ENCODE measurements around the gene RAI1. TPM values are rescaled to one million over a fixed set of nuclear protein-coding genes. Genes with fewer than 3 reads are reported as not detected.

RAI1 gene
- polyA plus RNA-seq, 4 donors: 19.4 to 41.6 (median 24.3) TPM

DNA sequence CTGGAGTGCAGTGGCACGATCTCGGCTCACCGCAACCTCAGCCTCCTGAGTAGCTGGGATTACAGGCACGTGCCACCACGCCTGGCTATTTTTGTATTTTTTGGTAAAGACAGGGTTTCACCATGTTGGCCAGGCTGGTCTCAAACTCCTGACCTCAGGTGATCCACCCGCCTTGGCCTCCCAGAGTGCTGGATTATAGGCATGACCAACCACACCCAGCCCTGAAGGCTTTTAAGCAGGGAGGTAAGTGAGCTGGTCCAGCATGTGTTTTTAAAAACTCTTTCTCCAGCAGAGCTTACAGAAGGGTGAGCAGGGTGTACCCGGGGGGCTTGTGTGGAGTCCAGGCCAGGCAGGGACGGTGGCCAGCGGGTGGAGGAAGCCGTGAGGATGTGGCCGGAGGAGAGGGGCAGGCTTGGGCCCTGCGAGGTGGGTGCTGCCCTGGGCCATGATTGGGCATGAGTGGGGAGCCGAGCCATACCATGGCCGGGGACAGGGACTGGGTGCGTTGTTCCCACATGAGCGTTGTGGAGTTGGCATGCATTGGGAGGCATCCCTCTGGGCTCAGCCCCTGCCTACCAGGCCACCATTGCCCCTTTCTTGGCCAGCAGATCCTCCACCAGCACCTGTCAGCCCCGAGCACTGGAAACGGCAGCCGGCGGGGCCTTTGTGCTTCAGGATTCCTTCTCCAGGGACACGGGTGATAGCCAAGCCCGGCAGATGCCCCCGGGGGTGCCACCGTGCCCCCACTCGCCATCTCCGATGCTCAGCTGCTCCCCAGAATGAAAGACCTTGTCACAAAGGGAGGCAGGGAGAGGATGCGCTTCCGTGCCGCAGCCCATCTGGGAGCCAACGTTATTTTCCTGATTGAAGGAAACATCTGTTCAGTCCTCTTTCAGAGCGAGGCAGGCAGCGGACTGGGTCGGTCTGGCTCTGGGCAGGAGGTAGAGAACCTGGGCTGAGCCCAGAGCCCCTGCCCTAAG is 64.5 kb downstream of the RAI1 start:
- DNase-seq (ENCODE audit: low read depth in 4 of 4, low spot score in 3 of 4): no peak

- no peak for DNase-seq (ENCODE audit: low read depth in 4 of 4, low spot score in 3 of 4)
Observed at GRCh38 chr17:17748179-17748578, 66.9 kb downstream of the RAI1 start.

DNA sequence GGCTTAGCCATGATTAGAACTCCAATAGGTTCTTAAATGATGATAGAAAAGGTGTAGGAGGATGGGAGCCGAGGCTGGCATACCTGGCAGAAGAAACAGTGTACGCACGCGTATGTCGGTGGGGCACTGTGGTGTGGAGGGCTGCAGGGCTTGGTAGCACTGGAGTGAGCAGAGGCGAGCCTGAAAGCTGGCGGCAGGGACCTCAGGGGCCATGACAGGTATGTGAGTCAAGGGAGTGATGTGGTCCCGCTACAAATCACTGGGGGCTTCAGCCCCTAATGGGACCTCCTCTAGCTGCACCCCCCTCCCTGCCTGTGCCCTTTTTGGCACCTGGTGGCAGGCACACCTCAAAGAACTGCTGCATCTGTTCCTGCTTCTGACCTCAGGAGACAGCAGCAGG is 67.3 kb downstream of the RAI1 start:
- DNase-seq (ENCODE audit: low read depth in 4 of 4, low spot score in 3 of 4): no peak

DNA sequence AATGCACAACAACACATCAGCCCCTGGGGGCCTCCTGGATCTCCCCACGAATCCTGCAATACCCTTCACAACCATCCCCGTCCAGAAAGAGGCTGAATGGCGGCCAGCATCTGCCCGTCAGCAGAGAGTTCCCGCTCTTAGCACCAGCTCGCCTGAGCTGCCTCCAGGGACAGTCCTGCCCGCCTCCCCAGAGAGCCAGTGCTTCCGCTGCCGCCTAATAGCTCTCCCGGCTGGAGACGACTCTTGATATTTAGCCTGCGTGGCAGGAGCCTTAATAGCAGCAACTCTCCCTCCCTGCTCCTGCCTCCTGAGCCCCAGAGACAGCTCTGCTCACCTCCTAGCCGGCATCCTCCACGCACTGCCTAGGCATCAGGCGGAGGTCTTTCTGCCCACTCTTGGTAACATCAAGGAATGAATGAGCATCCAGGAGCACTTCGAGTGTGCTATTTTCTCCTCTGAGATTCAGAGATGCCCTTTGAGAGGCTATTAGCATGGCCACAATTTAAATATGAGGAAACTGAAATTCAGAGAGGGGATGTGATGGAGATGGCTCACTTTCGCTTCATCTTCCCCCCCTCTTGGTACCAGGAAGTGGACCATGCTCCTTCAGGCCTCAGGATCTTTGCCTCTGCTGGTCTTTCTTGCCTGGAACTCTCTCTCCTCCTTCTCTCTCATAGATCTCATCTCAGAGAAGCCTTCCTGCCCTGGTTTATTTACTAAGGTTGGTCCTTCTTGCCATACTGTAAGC is 67.9 kb downstream of the RAI1 start:
- DNase-seq (ENCODE audit: low read depth in 4 of 4, low spot score in 3 of 4): no peak

DNA sequence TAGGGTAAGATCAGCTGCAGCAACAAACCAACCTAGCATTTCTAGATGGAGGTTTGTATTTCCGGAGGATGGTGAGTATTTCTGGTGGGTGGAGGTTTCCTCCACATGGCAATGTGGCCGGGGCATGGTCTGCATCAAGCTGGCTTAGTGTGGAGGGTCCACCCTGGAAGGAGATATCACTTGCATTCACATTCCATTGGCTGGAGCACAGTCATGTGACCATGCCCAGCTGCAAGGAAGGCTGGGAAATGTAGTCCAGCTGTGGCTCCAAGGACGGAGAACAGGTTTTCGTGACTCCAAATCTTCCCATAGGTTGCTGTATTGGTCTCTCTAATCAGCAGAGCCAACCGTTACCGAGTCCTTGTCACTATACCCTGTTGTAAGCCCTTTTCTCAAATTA is 68.7 kb downstream of the RAI1 start:
- DNase-seq (ENCODE audit: low read depth in 4 of 4, low spot score in 3 of 4): no peak

DNA sequence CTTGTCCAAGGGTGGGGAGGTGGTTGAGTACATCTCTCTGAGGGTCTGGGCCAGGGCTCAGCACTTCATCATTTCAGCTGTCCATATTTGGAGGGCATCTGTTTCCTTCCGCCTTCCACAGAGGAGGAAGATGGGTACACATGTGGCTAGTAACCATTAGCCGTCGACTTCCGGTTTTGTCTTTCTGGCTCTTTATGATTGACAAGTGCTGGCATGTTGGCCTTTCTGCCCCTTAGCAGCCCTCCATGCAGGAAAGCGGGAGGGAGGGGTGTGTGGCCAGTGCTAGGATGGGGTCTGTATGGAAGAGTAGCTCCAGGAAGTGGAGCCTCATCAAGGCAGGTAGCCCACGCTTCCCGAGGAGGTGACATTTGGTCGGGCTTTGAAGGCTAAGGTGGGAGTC is 69.6 kb downstream of the RAI1 start:
- DNase-seq (ENCODE audit: low read depth in 4 of 4, low spot score in 3 of 4): no peak

DNA sequence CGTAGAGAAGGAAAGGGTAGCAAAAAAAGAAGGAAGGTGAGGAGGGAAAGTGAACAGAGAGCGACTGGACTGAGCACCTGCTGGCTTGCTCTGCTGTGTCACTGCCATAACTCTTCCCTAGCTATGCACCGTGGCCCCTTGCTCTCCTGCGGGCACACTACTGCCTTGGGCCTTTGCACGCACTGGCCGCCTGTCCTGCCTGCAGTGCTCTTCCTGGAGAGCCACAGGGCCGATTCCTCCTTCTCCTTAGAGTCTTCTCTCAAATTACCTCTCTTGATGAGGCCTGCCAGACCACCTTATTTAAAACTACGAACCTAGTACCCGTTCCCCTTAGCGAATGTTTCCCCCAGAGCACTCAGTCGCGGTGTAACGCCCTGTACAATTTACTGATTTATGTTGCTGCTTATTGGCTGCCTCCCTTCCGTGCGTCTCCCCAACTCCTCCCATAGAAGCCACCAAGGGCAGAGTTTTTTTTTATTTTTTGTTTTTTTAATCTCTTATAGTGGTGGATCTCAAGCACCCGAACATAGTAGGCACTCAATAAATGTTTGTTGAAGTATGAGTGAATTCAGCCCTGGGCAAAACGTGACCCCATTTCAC is 70.3 kb downstream of the RAI1 start:
- no peak for DNase-seq (ENCODE audit: low read depth in 4 of 4, low spot score in 3 of 4)

- peak; percentile 70 to 89 (median 86) for DNase-seq (ENCODE audit: low read depth in 4 of 4, low spot score in 3 of 4)
Observed at GRCh38 chr17:17752089-17752820, 71.0 kb downstream of the RAI1 start.

GRCh38 chr17:17752821-17753321 is 71.6 kb downstream of the RAI1 start:
- no peak for DNase-seq (ENCODE audit: low read depth in 4 of 4, low spot score in 3 of 4)

DNA sequence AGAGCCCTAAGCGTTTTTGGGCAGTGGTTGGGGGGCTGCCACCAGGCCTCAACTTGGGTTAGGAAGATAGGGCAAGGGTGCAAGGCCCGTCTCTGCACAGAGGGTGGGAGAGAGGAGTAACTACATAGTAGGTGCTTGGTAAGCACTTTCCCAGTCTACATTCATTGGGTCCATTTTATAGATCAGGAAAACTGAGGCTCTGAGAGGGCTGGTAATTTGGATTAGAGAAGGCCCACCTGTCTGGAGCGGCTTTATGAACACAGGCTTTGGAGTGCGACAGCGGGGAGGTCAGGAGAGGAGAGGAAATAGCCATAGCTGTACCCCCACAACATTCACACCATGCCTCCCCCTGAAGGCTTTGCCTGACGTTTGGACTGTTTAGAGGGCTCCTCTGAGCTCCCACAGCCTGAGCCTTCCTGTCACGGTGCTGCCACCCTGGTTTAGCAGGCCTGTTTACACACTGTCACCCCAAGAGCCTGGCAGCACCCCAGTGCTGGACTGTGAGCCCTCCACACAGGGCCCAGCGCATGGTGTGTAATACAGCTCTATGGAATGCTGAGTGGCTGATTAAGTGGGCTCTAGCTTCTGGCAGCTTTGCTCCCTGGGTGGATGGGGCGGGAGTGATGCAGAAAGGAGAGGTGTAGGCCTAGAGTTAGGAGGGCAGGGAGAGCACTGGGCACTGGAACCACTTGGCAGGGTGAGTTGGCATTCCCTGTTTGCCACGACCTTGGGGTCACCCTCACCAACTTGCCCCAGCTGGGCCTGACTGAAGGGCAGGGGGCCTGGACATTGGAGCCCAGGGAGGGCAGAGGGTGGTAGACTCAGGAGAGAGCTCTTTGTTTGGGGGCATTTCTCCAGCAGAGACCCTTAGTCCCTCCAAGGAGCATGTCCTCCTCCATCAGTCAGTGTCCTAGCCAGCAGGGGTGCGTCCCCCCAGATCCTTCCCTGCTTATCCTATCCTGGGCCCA is 73.7 kb downstream of the RAI1 start:
- no peak for DNase-seq (ENCODE audit: low read depth in 4 of 4, low spot score in 3 of 4)

- DNase-seq (ENCODE audit: low read depth in 4 of 4, low spot score in 3 of 4): no peak
Observed at GRCh38 chr17:17755715-17756114, 74.5 kb downstream of the RAI1 start.

DNA sequence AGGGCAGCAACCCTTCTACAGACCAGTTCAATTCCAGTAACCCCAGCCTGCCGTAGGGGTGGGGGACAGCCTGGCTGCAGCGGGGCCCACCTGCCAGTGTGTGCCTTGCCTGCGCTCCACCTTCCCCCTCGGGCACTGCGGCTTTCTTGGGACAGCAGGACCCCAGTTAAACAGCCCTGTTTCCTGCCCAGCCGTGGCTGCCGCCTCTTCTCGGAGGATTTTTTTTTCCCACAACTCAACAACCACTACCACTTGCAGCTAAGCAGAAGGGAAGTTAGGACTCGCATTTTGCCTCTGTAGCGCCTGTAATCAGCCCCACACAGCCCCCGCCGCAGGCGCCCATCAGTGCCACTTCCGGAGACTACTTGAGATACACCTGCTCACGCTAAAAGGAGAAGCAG is 76.1 kb downstream of the RAI1 start:
- no peak for DNase-seq (ENCODE audit: low read depth in 4 of 4, low spot score in 3 of 4)

DNA sequence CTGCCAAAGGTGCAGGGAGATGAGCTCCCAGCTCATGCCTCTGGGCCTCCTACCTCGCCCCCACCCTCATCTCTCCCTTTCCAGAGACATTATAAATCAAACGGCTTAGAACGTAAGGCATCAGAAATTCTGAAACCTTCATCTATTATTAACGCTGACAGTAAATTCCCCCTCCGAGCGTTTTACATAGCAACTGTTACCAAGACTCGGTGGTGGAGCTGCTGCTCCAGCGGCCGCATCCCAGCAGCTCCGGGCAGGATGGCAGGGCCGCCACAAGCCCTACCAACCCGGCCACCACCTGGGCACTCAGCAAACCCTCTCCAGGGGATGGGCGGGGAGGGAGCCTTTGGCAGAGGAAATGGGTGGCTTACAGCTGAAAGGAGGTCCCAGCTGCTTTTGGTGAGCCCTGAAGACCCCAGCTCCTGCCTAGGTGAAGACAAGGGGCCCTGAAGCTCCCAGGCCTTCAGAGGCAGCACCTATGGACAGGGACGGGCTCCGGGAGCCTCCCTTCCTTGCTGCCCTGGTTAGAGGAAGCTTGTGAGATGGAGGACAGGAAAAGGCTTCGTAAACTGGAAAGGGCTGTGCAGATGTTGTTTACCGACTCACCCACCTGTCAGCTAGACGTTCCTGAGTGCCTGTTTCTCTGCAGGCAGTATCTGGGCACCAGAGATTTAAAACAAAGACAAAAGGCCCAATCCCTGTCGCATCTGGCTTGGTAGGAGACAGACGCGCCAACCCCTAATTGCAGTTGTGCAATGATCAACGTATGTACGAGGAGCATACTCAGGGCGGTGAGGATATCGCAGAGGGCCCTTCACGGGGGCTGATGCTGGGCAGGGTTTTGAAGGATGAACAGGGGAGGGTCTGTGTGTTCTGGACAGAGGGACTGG is 76.9 kb downstream of the RAI1 start:
- DNase-seq (ENCODE audit: low read depth in 4 of 4, low spot score in 3 of 4): no peak

DNA sequence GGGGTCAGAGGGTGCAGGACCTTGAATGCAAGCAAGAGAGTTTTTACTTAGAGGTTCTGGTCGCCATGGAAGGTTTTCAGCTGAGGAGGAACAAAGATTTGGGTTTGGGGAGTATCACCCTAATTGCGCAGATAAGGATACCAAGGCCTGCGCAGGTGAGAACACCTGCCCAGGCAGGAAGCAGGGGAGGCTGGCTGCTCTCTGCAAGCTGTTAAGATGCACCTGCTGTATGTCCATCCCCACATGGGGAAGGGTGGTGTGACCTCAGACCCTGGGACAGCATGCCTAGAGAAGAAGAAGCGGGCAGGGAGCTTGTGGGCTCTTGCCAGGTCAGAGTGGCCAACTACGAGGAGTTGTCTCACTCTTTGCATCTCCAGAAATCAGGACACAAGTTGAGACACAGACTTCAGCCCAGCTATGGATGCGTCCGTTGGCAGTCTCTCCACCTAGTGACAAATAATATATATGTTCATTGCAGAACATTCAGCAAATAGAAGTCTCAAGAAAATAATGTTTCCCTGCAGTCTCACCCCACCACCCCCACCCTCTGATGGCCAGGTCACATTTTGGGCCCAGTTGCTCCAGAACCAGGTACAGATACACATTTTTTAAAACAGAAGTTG is 77.8 kb downstream of the RAI1 start:
- DNase-seq (ENCODE audit: low read depth in 4 of 4, low spot score in 3 of 4): no peak

DNA sequence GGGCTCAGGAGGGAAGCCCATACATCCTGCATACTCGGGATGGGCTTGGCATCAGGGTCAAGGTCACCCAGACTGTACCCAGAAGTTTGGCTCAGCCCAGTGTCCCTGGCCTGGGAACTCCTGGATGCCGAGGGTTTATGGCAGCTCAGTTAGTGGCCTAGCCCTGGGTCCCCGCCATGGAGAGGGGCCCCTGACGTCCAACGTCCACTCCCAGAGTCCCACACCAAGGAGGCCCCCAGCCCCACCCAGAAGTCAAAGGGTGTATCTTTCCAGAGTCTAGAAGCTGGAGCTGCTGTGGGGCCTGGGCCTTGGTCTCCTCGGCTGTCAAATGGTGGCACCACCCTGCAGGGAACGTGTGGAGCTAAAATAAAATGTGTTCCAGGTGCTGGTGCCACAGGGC is 79.1 kb downstream of the RAI1 start:
- DNase-seq (ENCODE audit: low read depth in 4 of 4, low spot score in 3 of 4): no peak

DNA sequence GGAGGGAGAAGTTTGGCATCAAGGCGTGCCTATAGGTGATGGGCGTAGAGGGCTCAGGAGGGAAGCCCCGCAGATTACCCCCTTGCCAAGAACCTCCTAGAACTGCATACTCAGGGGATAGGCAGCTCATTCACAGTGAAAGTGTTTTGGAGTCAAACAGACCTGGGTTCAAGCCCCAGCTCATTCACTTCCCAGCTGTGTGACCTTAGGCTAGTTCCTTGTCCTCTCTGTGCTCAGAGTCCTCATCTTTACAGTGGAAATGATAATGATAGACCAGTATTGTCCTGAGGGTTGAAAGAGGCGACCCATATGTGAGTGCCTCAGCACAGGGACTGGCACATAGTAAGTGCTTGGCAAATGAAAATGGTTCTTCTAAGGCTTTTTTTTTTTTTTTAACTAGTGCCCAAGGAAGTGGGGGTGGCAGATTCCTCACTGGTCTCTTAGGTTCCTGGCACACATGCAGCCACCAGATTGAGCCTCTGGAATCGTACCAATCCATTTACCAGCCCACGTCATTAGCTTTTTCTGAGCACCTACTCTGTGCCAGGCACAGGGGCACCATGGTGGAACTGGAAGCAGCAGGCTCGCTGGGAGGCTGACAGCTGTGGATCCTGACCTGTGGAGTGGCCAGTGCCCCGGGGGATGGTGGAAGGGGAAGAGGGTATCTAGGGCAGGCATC is 79.8 kb downstream of the RAI1 start:
- DNase-seq (ENCODE audit: low read depth in 4 of 4, low spot score in 3 of 4): no peak
